CD4-positive, alpha-beta T cell treated with Interleukin-10 for 1 hour (primary cell): ENCODE results near the gene VAV3.
"Not testable (repeated sequence)": the region's sequence is repeated elsewhere in the genome, so short reads cannot be mapped to it uniquely, and the experiment has no call there.

Experiments
- DNase-seq: peaks from one replicate; pipeline ENCODE4 v3.0.0-alpha.2; 2020

The VAV3 gene

GRCh38 chr1:107788206-107789202, 176.5 kb downstream of the VAV3 start:
- DNase-seq, result no peak

- DNase-seq, result peak; percentile 55
Measured at GRCh38 chr1:107787299-107787698, 177.7 kb downstream of the VAV3 start.

- peak; percentile 79 for DNase-seq
Measured at GRCh38 chr1:107786203-107786845, 178.7 kb downstream of the VAV3 start.

- peak; percentile 69 for DNase-seq
Measured at GRCh38 chr1:107785496-107786202, 179.3 kb downstream of the VAV3 start.

- peak; percentile 77 for DNase-seq
Measured at GRCh38 chr1:107782217-107782845, 182.6 kb downstream of the VAV3 start.

GRCh38 chr1:107781245-107781644, 183.7 kb downstream of the VAV3 start:
- no peak for DNase-seq

GRCh38 chr1:107777664-107778047, 187.3 kb downstream of the VAV3 start:
- DNase-seq, result no peak

GRCh38 chr1:107776900-107777663, 187.9 kb downstream of the VAV3 start:
- no peak for DNase-seq

GRCh38 chr1:107771377-107771776, 193.6 kb downstream of the VAV3 start:
- DNase-seq, result no peak

- DNase-seq, result no peak
Measured at GRCh38 chr1:107767156-107767582, 197.8 kb downstream of the VAV3 start.

GRCh38 chr1:107766533-107766932, 198.4 kb downstream of the VAV3 start:
- DNase-seq, result no peak

GRCh38 chr1:107762751-107763390, 202.1 kb downstream of the VAV3 start:
- DNase-seq, result no peak

- DNase-seq, result no peak
Measured at GRCh38 chr1:107760065-107760464, 204.9 kb downstream of the VAV3 start.

- peak; percentile 20 for DNase-seq
Measured at GRCh38 chr1:107750364-107750959, 214.5 kb downstream of the VAV3 start.

GRCh38 chr1:107748531-107748930, 216.4 kb downstream of the VAV3 start:
- no peak for DNase-seq

GRCh38 chr1:107741242-107741641, 223.7 kb downstream of the VAV3 start:
- no peak for DNase-seq

GRCh38 chr1:107740579-107740978, 224.4 kb downstream of the VAV3 start:
- DNase-seq, result no peak

- DNase-seq, result no peak
Measured at GRCh38 chr1:107739651-107740050, 225.3 kb downstream of the VAV3 start.

GRCh38 chr1:107739201-107739600, 225.8 kb downstream of the VAV3 start:
- no peak for DNase-seq

GRCh38 chr1:107733401-107733800, 231.6 kb downstream of the VAV3 start:
- not testable (repeated sequence) for DNase-seq

GRCh38 chr1:107727866-107728265, 237.1 kb downstream of the VAV3 start:
- DNase-seq, result no peak
